Natural killer cell (primary cell): ENCODE data around the gene STARD8. TPM values are rescaled to one million over a fixed set of nuclear protein-coding genes. Genes with fewer than 3 reads are reported as not detected.

ENCODE experiments used
- ATAC-seq, 3 donors: fragments of 150-1000 bp in 2 of 3; fragments of 200-7000 bp in 1 of 3; cut with Tn5 transposase; 1 replicate in 1 of 3; 2 replicates in 2 of 3; pipeline ENCODE4 v1.10.0; 2021; ENCODE audit warnings: mild to moderate bottlenecking in 2 of 3, moderate library complexity in 2 of 3
- DNase-seq, 2 donors: peaks; one replicate each; pipeline versions ENCODE4 v3.0.0 to v3.0.0-alpha.2; 2013 to 2021; ENCODE audit warnings: mixed read lengths in 1 of 2
- H3K27ac ChIP-seq: one replicate; pipeline ENCODE4 v1.5.1; 2013; ENCODE audit warnings: mild to moderate bottlenecking, low read length
- H3K27me3 ChIP-seq: one replicate; pipeline ENCODE4 v1.6.1; 2013; ENCODE audit warnings: low read length; ENCODE audit not compliant: control insufficient read depth, insufficient read depth
- H3K36me3 ChIP-seq: one replicate; pipeline ENCODE4 v1.6.1; 2013; ENCODE audit warnings: low read length; ENCODE audit not compliant: control insufficient read depth, insufficient read depth
- H3K4me1 ChIP-seq: one replicate; pipeline ENCODE4 v1.6.1; 2013; ENCODE audit warnings: low read length; ENCODE audit not compliant: control insufficient read depth, insufficient read depth
- H3K4me3 ChIP-seq: one replicate; pipeline ENCODE4 v1.5.1; 2013; ENCODE audit warnings: low read length
- H3K9me3 ChIP-seq: one replicate; pipeline ENCODE4 v1.6.1; 2013; ENCODE audit warnings: low read length; ENCODE audit not compliant: control insufficient read depth, insufficient read depth
- H3K27ac Mint-ChIP-seq, 2 donors: one replicate each; pipeline ENCODE4 v1.8.0; 2022; ENCODE audit warnings: mild to moderate bottlenecking in 2 of 2, mixed read lengths in 2 of 2, moderate library complexity in 1 of 2
- H3K27me3 Mint-ChIP-seq, 2 donors: one replicate each; pipeline ENCODE4 v1.8.0; 2022; ENCODE audit warnings: low read depth in 2 of 2, mixed read lengths in 2 of 2
- H3K36me3 Mint-ChIP-seq: one replicate; pipeline ENCODE4 v1.8.0; 2022; ENCODE audit warnings: mixed read lengths
- H3K4me1 Mint-ChIP-seq, 2 donors: one replicate each; pipeline ENCODE4 v1.8.0; 2022; ENCODE audit warnings: mixed read lengths in 2 of 2
- H3K4me3 Mint-ChIP-seq: one replicate; pipeline ENCODE4 v1.8.0; 2022; ENCODE audit warnings: mild to moderate bottlenecking, moderate library complexity, mixed read lengths
- H3K9me3 Mint-ChIP-seq, 2 donors: one replicate each; pipeline ENCODE4 v1.8.0; 2022; ENCODE audit warnings: mixed read lengths in 2 of 2
- CTCF ChIP-seq: fragments of 200-600 bp; IDR thresholded peaks from one replicate; pipeline ENCODE4 v1.8.0; 2022; ENCODE audit warnings: antibody characterized with exemption
- WGBS: methylation state at CpG from one replicate; pipeline ENCODE4 v1.1.7; 2013; ENCODE audit warnings: missing lambda C conversion rate; ENCODE audit not compliant: insufficient coverage; 5-methylcytosine and 5-hydroxymethylcytosine counted together
- intact Hi-C: fragments of 100-400 bp; cut with micrococcal nuclease; formaldehyde crosslinking; loops from one replicate; pipeline ENCODE4 v1.14.2; 2022
- total RNA-seq, 4 donors: library from RNA; stranded (reverse); fragments of 120-200 nt in 1 of 4; gene quantifications; one replicate each; pipeline versions ENCODE4 v1.2.3 to v1.2.4, GENCODE V29; 2013 to 2022

The STARD8 gene
- total RNA-seq, 3 donors from 2014 or later (not counting 1 experiment from before 2014, with no cell fraction given), result 0.97 to 1.3 (median 1.1) TPM

GRCh38 chrX:68725756-68726365 lies 78.4 kb downstream of the STARD8 start:
- Mint-ChIP-seq H3K27me3 (peaks cover 0 to 15% of the 10 kb centered on the region in 2 donors), H3K4me1 (no peaks in the 10 kb centered on the region), H3K27ac (no peak overlapping the region), H3K36me3 (no peaks in the 10 kb centered on the region), H3K4me3 (no peak overlapping the region), H3K9me3 (no peaks in the 10 kb centered on the region)
- Histone ChIP-seq H3K4me3 (no peak overlapping the region), H3K27me3 (no peaks in the 10 kb centered on the region), H3K4me1 (no peaks in the 10 kb centered on the region), H3K36me3 (no peaks in the 10 kb centered on the region), H3K9me3 (no peaks in the 10 kb centered on the region), H3K27ac (no peak overlapping the region)
- no peak for TF ChIP-seq CTCF
- DNase-seq, result no peak
- 90% methylated on average over 3 of the region's 4 CpGs for WGBS
- intact Hi-C loops, result no loop called here
- ATAC-seq, result no peak

- 80% methylated on average over 6 of the region's 7 CpGs for WGBS
- ATAC-seq (no peak), DNase-seq (no peak)
- H3K4me3 ChIP-seq, result no peak overlapping the region
- no peak overlapping the region for H3K27ac Mint-ChIP-seq
- no peaks in the 10 kb centered on the region for H3K4me1 Mint-ChIP-seq
- H3K9me3 Mint-ChIP-seq, result no peaks in the 10 kb centered on the region
- H3K27me3 ChIP-seq, result no peaks in the 10 kb centered on the region
- peaks cover 0 to 15% of the 10 kb centered on the region in 2 donors for H3K27me3 Mint-ChIP-seq
- H3K36me3 Mint-ChIP-seq, result no peaks in the 10 kb centered on the region
- H3K4me1 ChIP-seq, result no peaks in the 10 kb centered on the region
- no peaks in the 10 kb centered on the region for H3K36me3 ChIP-seq
- no peak overlapping the region for H3K27ac ChIP-seq
- intact Hi-C loops, result no loop called here
- no peak overlapping the region for H3K4me3 Mint-ChIP-seq
- no peaks in the 10 kb centered on the region for H3K9me3 ChIP-seq
- no peak for TF ChIP-seq CTCF
Measured at GRCh38 chrX:68726366-68726765, 78.9 kb downstream of the STARD8 start.

- Mint-ChIP-seq H3K9me3 (no peaks in the 10 kb centered on the region), H3K27ac (no peak overlapping the region), H3K36me3 (no peaks in the 10 kb centered on the region), H3K4me3 (no peak overlapping the region), H3K27me3 (peaks cover 0 to 15% of the 10 kb centered on the region in 2 donors), H3K4me1 (no peaks in the 10 kb centered on the region)
- DNase-seq, result no peak
- Histone ChIP-seq H3K36me3 (no peaks in the 10 kb centered on the region), H3K4me1 (no peaks in the 10 kb centered on the region), H3K9me3 (no peaks in the 10 kb centered on the region), H3K27me3 (no peaks in the 10 kb centered on the region), H3K27ac (no peak overlapping the region), H3K4me3 (no peak overlapping the region)
- WGBS, result 82% methylated on average over 4 of the region's 4 CpGs
- intact Hi-C loops, result no loop called here
- ATAC-seq, result no peak
- TF ChIP-seq CTCF, result no peak
Measured at GRCh38 chrX:68727696-68728095, 80.2 kb downstream of the STARD8 start.

- DNase-seq (no peak), ATAC-seq (no peak)
- H3K4me1 Mint-ChIP-seq, result no peaks in the 10 kb centered on the region
- 88% methylated on average over 5 of the region's 5 CpGs for WGBS
- Histone ChIP-seq H3K27ac (no peak overlapping the region), H3K27me3 (no peaks in the 10 kb centered on the region), H3K4me3 (no peak overlapping the region), H3K4me1 (no peaks in the 10 kb centered on the region), H3K36me3 (no peaks in the 10 kb centered on the region), H3K9me3 (no peaks in the 10 kb centered on the region)
- no peaks in the 10 kb centered on the region for H3K36me3 Mint-ChIP-seq
- H3K27me3 Mint-ChIP-seq, result peaks cover 0 to 15% of the 10 kb centered on the region in 2 donors
- H3K9me3 Mint-ChIP-seq, result no peaks in the 10 kb centered on the region
- no peak overlapping the region for H3K27ac Mint-ChIP-seq
- H3K4me3 Mint-ChIP-seq, result no peak overlapping the region
- TF ChIP-seq CTCF, result no peak
- intact Hi-C loops, result no loop called here
Measured at GRCh38 chrX:68728186-68728585, 80.7 kb downstream of the STARD8 start.
